Endothelial cell of umbilical vein (primary cell): ENCODE data around the gene CUX1. TPM values are rescaled to one million over a fixed set of nuclear protein-coding genes. Genes with fewer than 3 reads are reported as not detected.

Source experiments
- BruUV-seq: library from RNA; stranded (reverse); fragments of 400-500 nt; replicated peaks from 2 replicates; lab custom pipeline; 2021; lab: Mats Ljungman, UMichigan
- CTCF ChIA-PET: fragments of 300-600, 350-600 bp; sonication (Branson Sonifier 250); formaldehyde crosslinking; loops from one replicate; lab custom pipeline; 2021; ENCODE audit warnings: antibody characterized with exemption, inconsistent platforms; lab: Charles Lee
- POLR2A ChIA-PET: fragments of 300-600, 350-600 bp; sonication (Branson Sonifier 250); formaldehyde crosslinking; loops from one replicate; lab custom pipeline; 2021; ENCODE audit warnings: antibody characterized with exemption, inconsistent platforms; lab: Charles Lee
- DNase-seq: peaks from one replicate; pipeline ENCODE4 v3.0.0-alpha.2; 2011; ENCODE audit warnings: low read depth, low spot score
- FAIRE-seq: peaks from 2 replicates; lab custom pipeline; 2011; peaks lifted over from hg19 to GRCh38; lab: Jason Lieb, UNC
- H2AFZ ChIP-seq: 2 replicates; pipeline ENCODE4 v1.6.0; 2012; ENCODE audit warnings: low read depth, low read length, control low read depth, inconsistent platforms
- H3K27ac ChIP-seq: 2 replicates; pipeline ENCODE4 v1.5.1; 2011; ENCODE audit warnings: low read depth, mild to moderate bottlenecking, control low read depth, low read length, moderate library complexity; ENCODE audit not compliant: insufficient read depth
- H3K27me3 ChIP-seq, 2 experiments: 2 replicates each; pipeline versions ENCODE4 v1.6.0 to v1.6.1; 2011; ENCODE audit warnings: low read length in 2 of 2, mixed read lengths in 1 of 2; ENCODE audit not compliant: control insufficient read depth in 2 of 2, insufficient read depth in 2 of 2
- H3K36me3 ChIP-seq, 2 experiments: 2 replicates in 1 of 2; 3 replicates in 1 of 2; pipeline ENCODE4 v1.5.1; 2011; ENCODE audit warnings: low read length in 2 of 2, mild to moderate bottlenecking in 1 of 2, moderate library complexity in 1 of 2; ENCODE audit not compliant: control insufficient read depth in 2 of 2, insufficient read depth in 2 of 2; ENCODE audit errors: extremely low read depth in 1 of 2
- H3K4me1 ChIP-seq: 3 replicates; pipeline ENCODE4 v1.5.1; 2011; ENCODE audit warnings: mild to moderate bottlenecking, low read length; ENCODE audit not compliant: control insufficient read depth, insufficient read depth; ENCODE audit errors: extremely low read depth
- H3K4me2 ChIP-seq: 2 replicates; pipeline ENCODE4 v1.6.1; 2011; ENCODE audit warnings: low read length, control low read depth, mixed read lengths; ENCODE audit not compliant: insufficient read depth
- H3K4me3 ChIP-seq, 3 experiments: fragments of 200-600 bp in 1 of 3; sonication (generic), shearing (Covaris generic) in 1 of 3; replicated peaks in 1 of 3; 2 replicates each; pipeline ENCODE4 v1.5.1; 2011 to 2016; ENCODE audit warnings: control low read depth in 3 of 3, low read length in 3 of 3, mild to moderate bottlenecking in 2 of 3, inconsistent platforms in 1 of 3, low read depth in 1 of 3, moderate library complexity in 1 of 3; ENCODE audit not compliant: insufficient read depth in 1 of 3
- H3K79me2 ChIP-seq: 2 replicates; pipeline ENCODE4 v1.6.0; 2012; ENCODE audit warnings: low read length, inconsistent platforms; ENCODE audit not compliant: control insufficient read depth, insufficient read depth
- H3K9ac ChIP-seq: replicated peaks from 2 replicates; pipeline ENCODE3; 2011; ENCODE audit warnings: low read length, control low read depth; ENCODE audit not compliant: insufficient read depth; ENCODE audit errors: extremely low read depth
- H3K9me1 ChIP-seq: replicated peaks from 3 replicates; pipeline ENCODE4 v1.6.0; 2011; ENCODE audit warnings: mild to moderate bottlenecking, low read length; ENCODE audit not compliant: control insufficient read depth, insufficient read depth; ENCODE audit errors: extremely low read depth
- H3K9me3 ChIP-seq: replicated peaks from 2 replicates; pipeline ENCODE4 v1.5.1; 2012; ENCODE audit warnings: low read length, inconsistent platforms; ENCODE audit not compliant: control insufficient read depth, insufficient read depth
- H4K20me1 ChIP-seq: replicated peaks from 2 replicates; pipeline ENCODE3; 2011; ENCODE audit warnings: mild to moderate bottlenecking, low read length; ENCODE audit not compliant: control insufficient read depth, insufficient read depth; ENCODE audit errors: extremely low read depth
- EZH2 ChIP-seq: IDR thresholded peaks from 2 replicates; pipeline ENCODE4 v1.6.1; 2012; ENCODE audit warnings: borderline replicate concordance, low read depth, mild to moderate bottlenecking, moderate library complexity, low read length, inconsistent platforms; ENCODE audit not compliant: severe bottlenecking
- FOS ChIP-seq: IDR thresholded peaks from 2 replicates; pipeline ENCODE4 v1.6.1; 2011; ENCODE audit warnings: mild to moderate bottlenecking, low read length, moderate library complexity, borderline replicate concordance; ENCODE audit not compliant: insufficient read depth
- dilution Hi-C: fragments of 300-500 bp; cut with MboI; formaldehyde crosslinking; loops from one replicate; pipeline ENCODE4 v1.15.0; 2019; ENCODE audit warnings: low sequenced_read_pairs; ENCODE audit not compliant: extremely low pct_ligation_motif_present
- intact Hi-C: fragments of 100-400 bp; cut with micrococcal nuclease; formaldehyde crosslinking; loops from one replicate; pipeline ENCODE4 v1.10.0; 2022
- polyA plus RNA-seq, 4 experiments: library from polyadenylated mRNA; depleted of rRNA in 3 of 4; stranded (reverse) in 3 of 4; unstranded in 1 of 4; fragments of >200 nt; gene quantifications; 2 replicates each; pipeline versions ENCODE4 v1.2.1 to v1.2.3, GENCODE V29; 2011 to 2012; ENCODE audit warnings: missing spikeins in 1 of 4
- total RNA-seq: library from RNA; stranded (reverse); gene quantifications from 2 replicates; pipeline ENCODE4 v1.2.3, GENCODE V29; 2021
- TF ChIP-seq, protein P1 (sequence below), 2 donors: IDR thresholded peaks; 1 replicate in 1 of 2; 2 replicates in 1 of 2; pipeline ENCODE4 v1.5.1; 2011; ENCODE audit warnings: low read length in 2 of 2, mild to moderate bottlenecking in 2 of 2, moderate library complexity in 2 of 2, control low read depth in 1 of 2, inconsistent platforms in 1 of 2, low read depth in 1 of 2; ENCODE audit not compliant: insufficient read depth in 1 of 2; ENCODE audit errors: extremely low read depth in 1 of 2
- TF ChIP-seq, protein P2 (sequence below): IDR thresholded peaks from 2 replicates; pipeline ENCODE4 v1.6.1; 2011; ENCODE audit not compliant: insufficient read depth, insufficient read length

Gene CUX1
- total and polyA plus RNA-seq, 2 donors (not counting 3 experiments of a cell fraction or from before 2014, with no cell fraction given): 13.8 to 49.8 TPM

DNA sequence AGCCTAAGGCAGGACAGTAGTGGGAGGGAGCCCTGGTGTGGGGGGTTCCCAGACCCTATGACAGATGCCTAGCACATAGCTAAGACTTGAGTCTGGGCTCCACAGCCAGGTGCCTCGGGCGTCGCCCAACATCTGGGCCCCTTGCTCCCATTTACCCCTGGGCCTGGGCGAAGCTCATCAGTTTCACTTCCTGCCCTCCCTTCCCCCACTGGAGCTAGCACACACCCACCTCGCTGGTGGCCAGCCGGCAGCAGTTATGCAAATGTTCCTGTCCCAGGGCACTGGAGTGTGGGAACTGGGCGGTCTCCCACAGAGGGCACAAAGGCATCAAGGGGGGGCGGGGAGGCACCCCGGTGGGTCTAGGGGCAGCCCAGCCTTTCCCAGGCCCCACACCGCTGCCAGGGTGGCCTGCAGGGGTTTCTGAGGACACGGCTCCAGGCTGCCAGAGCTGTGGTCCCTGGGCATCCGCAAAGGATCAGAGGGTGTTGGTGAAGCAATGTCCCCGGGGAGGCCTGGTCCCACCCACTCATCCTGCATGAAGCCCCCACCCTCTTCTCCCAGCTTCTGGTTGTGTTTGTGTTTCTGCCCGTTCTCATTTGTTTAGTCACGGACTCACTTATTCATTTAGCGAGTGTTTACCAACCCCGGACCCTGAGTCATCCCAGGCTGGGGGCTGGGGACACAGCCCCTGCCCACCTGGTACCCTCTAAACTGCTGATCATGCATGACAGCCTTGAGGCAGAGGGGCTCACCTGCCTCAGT is 489.7 kb downstream of the CUX1 start:
- no peak for DNase-seq
- Histone ChIP-seq H3K4me2 (no peak overlapping the region), H3K36me3 (no peaks in the 10 kb centered on the region), H3K9me1 (no peaks in the 10 kb centered on the region), H3K4me1 (no peaks in the 10 kb centered on the region), H4K20me1 (no peaks in the 10 kb centered on the region), H3K27ac (no peak overlapping the region), H3K4me3 (no peak overlapping the region), H2AFZ (no peak overlapping the region), H3K27me3 (no peaks in the 10 kb centered on the region), H3K79me2 (no peaks in the 10 kb centered on the region), H3K9me3 (no peaks in the 10 kb centered on the region), H3K9ac (no peak overlapping the region)
- dilution Hi-C loops: no loop called here
- intact Hi-C loops: no loop called here
- no TSS peak for BruUV-seq
- no peak for FAIRE-seq
- ChIA-PET CTCF (no interaction called here), POLR2A (no interaction called here)
- TF ChIP-seq FOS (no peak), EZH2 (no peak)
- TF ChIP-seq, protein P1, sequence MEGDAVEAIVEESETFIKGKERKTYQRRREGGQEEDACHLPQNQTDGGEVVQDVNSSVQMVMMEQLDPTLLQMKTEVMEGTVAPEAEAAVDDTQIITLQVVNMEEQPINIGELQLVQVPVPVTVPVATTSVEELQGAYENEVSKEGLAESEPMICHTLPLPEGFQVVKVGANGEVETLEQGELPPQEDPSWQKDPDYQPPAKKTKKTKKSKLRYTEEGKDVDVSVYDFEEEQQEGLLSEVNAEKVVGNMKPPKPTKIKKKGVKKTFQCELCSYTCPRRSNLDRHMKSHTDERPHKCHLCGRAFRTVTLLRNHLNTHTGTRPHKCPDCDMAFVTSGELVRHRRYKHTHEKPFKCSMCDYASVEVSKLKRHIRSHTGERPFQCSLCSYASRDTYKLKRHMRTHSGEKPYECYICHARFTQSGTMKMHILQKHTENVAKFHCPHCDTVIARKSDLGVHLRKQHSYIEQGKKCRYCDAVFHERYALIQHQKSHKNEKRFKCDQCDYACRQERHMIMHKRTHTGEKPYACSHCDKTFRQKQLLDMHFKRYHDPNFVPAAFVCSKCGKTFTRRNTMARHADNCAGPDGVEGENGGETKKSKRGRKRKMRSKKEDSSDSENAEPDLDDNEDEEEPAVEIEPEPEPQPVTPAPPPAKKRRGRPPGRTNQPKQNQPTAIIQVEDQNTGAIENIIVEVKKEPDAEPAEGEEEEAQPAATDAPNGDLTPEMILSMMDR (IDR thresholded peaks at IDR 0.05; ENCODE audit: extremely low read depth in 1 of 2, insufficient read depth in 1 of 2, low read depth in 1 of 2, low read length in 2 of 2): no peak
- TF ChIP-seq, protein P2, sequence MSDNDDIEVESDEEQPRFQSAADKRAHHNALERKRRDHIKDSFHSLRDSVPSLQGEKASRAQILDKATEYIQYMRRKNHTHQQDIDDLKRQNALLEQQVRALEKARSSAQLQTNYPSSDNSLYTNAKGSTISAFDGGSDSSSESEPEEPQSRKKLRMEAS: no peak
